GM18505 (cell line): ENCODE data around the gene CNTN1.

ENCODE experiments used
- ATAC-seq: cut with Tn5 transposase; IDR thresholded peaks from one replicate; pipeline ENCODE4 v1.9.1; 2021; ENCODE audit not compliant: unreplicated experiment
- POLR2A ChIP-seq: IDR thresholded peaks from 4 replicates; pipeline ENCODE4 v1.6.1; 2011; ENCODE audit warnings: borderline replicate concordance; ENCODE audit not compliant: insufficient read depth, insufficient read length; ENCODE audit errors: extremely low read depth

CNTN1 gene

DNA sequence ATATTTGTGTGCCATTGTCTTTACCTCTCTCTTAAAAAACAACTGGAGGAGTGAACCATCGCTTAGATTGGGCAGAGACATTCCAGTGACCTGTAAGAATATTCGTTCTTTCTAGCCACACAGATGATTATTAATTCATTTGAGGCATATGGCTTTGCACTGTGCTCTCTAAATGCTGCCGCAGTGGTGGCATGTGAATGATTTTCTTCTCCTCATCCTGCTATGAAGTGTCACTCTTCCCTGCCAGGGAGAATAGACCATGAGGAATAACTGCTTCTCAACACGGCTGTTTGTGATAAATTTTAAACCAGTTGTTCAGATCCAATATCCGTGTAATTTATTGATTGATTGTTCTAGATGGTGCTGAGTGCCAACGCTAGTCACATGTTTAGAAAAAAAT is 225.3 kb downstream of the CNTN1 start:
- ATAC-seq, result no peak
- TF ChIP-seq POLR2A, result no peak

DNA sequence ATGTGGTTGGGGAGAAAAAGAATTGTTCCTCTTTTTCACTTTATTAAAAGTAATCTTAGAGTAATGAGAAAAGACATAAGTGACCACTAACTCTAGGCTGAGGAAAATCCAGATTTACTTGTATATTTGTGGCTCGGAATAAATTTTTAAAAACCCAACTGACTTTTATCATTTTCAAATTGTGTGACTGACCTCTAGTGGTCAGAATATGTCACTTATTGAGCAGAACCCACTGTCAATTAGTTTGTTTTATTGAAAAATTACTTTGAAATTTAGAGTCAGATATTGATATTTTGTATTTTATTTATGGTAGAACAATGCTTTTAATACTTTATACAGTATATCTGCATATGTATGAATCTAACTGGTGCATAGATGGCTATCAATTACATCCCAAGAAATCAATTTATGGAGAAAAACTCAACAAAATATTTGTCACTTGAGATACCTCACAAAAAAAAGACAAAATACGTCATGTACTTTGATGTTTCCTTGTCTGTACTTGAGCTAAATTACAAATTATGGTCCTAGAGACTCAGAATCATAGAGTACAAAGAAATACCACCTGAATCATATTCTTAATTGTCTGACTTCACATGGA is 229.4 kb downstream of the CNTN1 start:
- ATAC-seq, result no peak
- TF ChIP-seq POLR2A, result no peak

DNA sequence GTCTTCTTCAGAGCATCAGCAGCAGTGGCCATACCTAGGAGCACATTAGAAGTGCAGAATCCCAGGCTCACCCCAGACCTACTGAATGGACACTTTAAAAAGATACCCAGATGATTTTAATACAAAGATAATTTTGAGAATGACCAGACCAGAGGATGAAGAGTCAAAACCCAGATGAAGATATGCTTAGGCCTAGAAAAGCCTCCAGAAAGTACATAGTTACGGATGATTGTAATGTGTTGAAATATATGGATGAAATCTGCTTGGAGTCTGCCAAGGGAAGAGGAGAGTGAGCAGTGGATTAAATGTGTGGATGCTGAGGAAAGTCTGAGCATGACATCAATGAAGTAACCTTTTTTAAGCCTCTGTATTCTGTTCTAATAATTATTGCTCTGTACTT is 245.7 kb downstream of the CNTN1 start:
- ATAC-seq, result no peak
- TF ChIP-seq POLR2A, result no peak

DNA sequence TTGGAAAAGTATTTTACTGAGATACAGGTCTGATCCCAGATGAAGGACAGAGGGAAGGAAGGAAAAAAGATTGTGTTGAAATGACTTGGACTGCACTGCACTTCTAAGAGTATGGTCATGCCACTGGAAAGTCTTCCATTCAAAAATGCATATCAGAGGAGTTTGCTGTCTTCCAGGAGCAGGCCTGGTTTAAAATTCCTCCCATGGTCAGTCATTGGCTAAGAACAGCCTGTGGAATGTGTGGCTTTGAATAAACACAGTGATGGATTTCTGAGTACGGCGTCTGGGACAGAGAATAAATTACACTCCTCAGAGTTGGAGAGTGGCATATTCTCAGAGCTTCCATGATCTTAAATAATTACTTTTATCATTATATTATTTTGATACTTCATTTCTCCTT is 250.1 kb downstream of the CNTN1 start:
- TF ChIP-seq POLR2A, result no peak
- no peak for ATAC-seq

DNA sequence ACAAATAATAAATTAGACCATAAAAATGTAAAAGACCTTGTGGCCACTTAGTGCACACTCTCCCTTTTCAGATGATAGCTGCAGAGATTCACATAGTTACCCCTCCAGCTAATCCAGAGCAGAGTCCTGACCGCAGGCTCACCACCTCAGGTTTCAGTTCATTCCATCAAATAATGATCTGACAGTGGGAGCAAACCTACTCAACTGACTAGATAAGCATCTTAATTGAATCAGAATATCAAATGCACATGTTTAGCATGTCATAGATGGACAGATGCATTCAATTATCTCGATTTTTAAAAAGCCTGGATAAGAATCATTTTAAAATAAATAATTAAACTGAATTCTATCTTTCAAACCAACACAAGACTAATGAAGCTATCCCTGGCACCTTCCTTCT is 253.5 kb downstream of the CNTN1 start:
- TF ChIP-seq POLR2A, result no peak
- no peak for ATAC-seq

DNA sequence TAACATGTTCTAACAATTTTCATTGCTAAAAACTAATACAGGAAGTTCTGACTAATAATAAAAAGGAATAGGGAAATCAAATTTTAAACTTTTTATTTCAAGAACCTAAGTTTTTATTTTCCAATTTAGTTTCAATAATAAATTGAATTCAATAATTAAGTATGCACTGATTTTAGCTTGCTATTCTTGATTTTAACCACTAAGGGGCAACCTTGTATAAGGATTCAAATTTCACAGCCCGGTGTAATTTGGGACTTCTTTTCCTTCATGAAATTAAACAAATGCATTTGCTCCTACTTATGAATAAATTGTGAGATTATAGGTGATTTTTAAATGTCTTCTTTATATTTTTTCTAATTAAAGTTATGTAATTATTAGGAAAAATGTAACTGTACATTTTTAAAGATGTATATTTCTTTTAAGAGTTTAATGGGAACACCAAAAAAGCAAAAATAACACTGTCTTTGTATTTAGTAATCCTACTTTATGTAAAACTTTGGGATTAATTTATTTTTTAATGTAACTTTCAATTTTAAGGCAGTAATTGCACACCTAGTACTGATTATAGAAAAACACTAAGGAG is 254.5 kb downstream of the CNTN1 start:
- TF ChIP-seq POLR2A, result no peak
- no peak for ATAC-seq

DNA sequence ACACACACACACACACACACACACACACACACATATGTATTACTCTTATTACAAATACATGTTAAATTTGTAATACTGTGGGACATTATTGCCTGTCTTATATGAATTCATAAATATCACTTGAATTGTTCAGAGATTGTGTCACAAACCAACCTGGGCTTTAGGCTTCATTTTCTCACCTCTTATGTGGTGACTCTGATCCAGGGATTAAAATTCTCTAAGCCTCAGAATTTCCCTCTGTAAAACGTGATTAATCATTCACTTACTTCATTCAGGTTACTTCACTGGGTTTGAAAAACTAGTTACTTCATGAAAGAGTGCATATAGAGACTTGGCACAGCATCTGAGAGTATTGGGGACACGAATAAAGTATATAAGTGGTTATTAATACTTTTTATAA is 255.6 kb downstream of the CNTN1 start:
- ATAC-seq, result no peak
- TF ChIP-seq POLR2A, result no peak

DNA sequence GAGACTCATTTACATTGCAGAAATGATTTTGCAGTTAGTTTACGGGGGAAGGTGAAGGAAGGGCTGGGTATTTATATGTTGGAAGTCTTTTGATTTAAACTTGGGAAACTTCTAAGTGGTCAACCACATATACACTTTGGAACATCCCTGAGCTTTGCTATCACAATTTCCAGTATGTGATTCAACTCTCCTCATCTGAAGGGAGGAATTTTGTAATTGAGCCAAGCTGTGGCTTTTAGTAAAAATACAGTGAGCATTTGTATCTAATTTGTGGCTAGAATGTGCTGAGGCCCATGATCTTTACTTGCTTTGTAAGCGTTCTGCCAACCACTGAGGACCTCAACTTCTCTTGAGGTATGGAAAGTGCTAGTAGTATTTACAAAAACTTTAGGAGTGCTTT is 260.8 kb downstream of the CNTN1 start:
- TF ChIP-seq POLR2A, result no peak
- no peak for ATAC-seq

DNA sequence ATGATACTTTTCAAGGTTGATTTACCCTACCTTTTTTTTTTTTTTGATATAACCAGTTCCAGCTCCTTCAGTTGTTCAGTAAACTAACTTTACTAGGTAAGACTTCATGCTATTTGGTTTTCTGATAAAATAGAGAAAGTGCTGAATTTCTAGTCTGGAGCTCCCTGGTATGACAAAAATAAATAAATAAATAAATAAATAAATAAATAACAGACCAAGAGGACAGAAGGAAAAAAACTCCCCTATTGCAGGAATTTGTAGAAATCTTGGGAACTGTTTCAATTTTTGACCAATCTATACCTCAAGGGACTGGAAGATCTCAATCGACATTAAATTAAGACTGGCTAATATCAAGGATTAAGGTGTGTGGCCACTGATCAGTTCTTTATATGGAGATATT is 265.2 kb downstream of the CNTN1 start:
- ATAC-seq, result no peak
- no peak for TF ChIP-seq POLR2A

DNA sequence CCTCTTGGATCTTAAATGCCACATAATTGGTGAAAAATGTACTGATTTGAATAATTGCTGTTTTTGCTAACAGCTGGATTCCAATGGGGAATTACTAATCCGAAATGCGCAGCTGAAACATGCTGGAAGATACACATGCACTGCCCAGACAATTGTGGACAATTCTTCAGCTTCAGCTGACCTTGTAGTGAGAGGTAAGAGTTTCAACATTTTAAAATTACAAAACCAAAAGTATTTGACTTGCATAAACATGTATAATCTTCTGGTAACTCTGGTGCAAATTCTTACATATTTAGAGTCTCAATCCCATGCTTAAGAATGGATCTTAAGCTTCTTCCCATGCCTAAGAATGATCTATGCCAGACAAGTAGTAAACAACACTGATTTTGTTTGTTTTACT is 266.8 kb downstream of the CNTN1 start:
- TF ChIP-seq POLR2A, result no peak
- no peak for ATAC-seq

DNA sequence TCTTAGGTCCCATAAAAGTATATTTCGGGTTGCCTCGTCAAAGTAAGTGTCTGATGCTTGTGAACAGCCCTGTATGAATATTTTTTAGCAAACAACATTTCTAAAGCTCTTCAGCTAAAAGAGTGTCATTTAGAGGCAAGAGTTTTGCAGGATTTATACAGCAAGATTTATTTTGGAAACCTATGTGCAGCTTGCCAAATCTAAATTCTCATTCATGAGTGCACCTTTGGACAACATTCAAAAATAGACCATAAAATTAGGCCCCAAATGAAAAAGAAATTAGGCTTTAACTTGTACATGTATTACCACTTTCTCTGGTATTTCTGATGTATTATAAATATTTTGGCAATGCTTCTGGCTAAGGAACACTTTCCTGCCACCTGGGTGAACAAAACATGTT is 271.5 kb downstream of the CNTN1 start:
- ATAC-seq, result no peak
- no peak for TF ChIP-seq POLR2A

DNA sequence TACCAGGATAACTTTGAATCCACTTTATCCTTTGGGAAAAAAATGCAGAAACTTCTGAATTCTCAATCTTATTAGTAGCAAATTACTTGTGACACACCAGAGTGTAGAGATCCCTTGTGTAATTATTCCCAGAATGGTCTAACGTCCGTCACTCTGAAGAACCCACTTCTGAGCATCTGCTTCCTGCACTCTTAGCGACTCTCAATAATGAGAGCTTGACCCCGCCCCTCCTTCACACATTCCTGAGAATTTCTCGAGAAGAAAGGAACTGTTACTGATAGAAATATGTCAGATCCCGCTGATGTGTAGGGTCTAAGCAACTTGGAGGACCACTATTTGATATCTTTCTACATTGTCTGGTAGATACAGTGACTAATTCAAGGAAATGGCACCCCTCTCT is 277.6 kb downstream of the CNTN1 start:
- no peak for ATAC-seq
- no peak for TF ChIP-seq POLR2A

DNA sequence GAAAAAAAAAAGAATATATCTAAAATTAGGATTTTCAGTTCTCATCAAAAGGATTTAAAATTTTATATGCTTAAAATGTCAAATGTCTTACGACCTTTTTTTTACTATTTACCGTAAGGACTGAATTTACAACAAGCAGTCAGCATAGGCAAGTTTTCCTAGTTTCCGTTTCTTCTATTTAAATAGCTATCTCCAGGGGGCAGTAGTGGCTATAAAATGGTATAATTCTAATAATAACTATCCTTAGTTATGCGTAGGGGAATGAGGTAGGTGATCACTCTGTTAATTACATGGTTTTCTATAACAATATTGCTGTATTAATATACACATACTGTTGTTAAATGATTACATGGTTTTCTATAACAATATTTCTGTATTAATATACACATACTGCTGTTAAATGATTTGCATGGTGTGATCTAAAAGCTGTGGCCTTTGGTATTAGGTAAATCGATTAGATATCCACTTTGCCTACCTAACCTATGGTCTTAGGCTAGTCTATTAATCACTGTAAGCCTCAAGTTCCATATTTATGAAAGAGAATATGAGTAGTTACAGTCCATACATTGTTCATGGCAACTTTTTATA is 278.2 kb downstream of the CNTN1 start:
- no peak for ATAC-seq

DNA sequence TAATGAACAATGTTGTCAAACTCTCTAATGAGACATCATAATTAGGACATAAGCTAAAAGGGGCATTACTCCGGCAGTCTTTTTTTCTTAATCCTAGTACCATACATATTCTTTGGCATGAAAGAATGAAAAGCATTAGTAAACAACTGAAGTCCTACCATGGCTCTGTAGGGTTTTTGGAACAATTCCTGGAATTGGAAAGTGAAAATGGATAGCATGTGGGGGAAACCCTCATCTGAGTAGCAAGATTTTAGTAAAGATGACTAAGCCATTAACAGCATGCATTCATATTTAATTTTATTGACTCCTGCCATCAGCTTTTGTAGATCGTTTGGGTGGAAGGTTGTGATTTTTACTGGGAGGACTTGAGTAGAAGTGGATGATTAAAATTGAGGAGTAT is 279.7 kb downstream of the CNTN1 start:
- no peak for TF ChIP-seq POLR2A
- ATAC-seq, result no peak

More for the DNA sequence above, 278.2 kb downstream of the CNTN1 start:
- no peak for TF ChIP-seq POLR2A
